ENCODE data around the gene GNA15.

- TF ChIP-seq, protein P1, sequence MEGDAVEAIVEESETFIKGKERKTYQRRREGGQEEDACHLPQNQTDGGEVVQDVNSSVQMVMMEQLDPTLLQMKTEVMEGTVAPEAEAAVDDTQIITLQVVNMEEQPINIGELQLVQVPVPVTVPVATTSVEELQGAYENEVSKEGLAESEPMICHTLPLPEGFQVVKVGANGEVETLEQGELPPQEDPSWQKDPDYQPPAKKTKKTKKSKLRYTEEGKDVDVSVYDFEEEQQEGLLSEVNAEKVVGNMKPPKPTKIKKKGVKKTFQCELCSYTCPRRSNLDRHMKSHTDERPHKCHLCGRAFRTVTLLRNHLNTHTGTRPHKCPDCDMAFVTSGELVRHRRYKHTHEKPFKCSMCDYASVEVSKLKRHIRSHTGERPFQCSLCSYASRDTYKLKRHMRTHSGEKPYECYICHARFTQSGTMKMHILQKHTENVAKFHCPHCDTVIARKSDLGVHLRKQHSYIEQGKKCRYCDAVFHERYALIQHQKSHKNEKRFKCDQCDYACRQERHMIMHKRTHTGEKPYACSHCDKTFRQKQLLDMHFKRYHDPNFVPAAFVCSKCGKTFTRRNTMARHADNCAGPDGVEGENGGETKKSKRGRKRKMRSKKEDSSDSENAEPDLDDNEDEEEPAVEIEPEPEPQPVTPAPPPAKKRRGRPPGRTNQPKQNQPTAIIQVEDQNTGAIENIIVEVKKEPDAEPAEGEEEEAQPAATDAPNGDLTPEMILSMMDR (IDR thresholded peaks at IDR 0.05) = no peak
- no peak for TF ChIP-seq POLR2AphosphoS5 (IDR thresholded peaks at IDR 0.05; ENCODE audit: low read depth, low read length)
- no peak for TF ChIP-seq SIN3A (IDR thresholded peaks at IDR 0.05; ENCODE audit: borderline replicate concordance, insufficient read depth, low read depth, low read length)
These were observed 65.4 kb downstream of the GNA15 start for GRCh38 chr19:3201072-3201700.
